MG63 (cell line): Measurements from ENCODE around the gene CETP. TPM values are rescaled to one million over a fixed set of nuclear protein-coding genes. Genes with fewer than 3 reads are reported as not detected.
A peak's percentile ranks its signal among the peaks of the same experiment; 100 is the strongest.

Experiments used
- DNase-seq: peaks from one replicate; pipeline ENCODE4 v3.0.0-alpha.2; 2020
- H3K27me3 ChIP-seq: fragments of 250-450 bp; sonication (Bioruptor Pico); 2 replicates; pipeline ENCODE4 v1.5.1; 2020; ENCODE audit warnings: mild to moderate bottlenecking, moderate library complexity
- H3K36me3 ChIP-seq: fragments of 250-450 bp; sonication (Bioruptor Pico); 2 replicates; pipeline ENCODE4 v1.5.1; 2020; ENCODE audit warnings: mild to moderate bottlenecking, moderate library complexity
- H3K4me3 ChIP-seq: fragments of 250-450 bp; sonication (Bioruptor Pico); 2 replicates; pipeline ENCODE4 v1.5.1; 2020; ENCODE audit warnings: mild to moderate bottlenecking, moderate library complexity
- H3K9me3 ChIP-seq: fragments of 250-450 bp; sonication (Bioruptor Pico); 2 replicates; pipeline ENCODE4 v1.5.1; 2020; ENCODE audit warnings: mild to moderate bottlenecking, moderate library complexity
- total RNA-seq: library from RNA; depleted of rRNA; stranded (reverse); fragments of >200 nt; shearing (Covaris generic); gene quantifications from 2 replicates; pipeline ENCODE4 v1.2.3, GENCODE V29; 2014; ENCODE audit warnings: low replicate concordance

CETP gene
- total RNA-seq, 1 experiment from 2014 or later = not detected

DNA sequence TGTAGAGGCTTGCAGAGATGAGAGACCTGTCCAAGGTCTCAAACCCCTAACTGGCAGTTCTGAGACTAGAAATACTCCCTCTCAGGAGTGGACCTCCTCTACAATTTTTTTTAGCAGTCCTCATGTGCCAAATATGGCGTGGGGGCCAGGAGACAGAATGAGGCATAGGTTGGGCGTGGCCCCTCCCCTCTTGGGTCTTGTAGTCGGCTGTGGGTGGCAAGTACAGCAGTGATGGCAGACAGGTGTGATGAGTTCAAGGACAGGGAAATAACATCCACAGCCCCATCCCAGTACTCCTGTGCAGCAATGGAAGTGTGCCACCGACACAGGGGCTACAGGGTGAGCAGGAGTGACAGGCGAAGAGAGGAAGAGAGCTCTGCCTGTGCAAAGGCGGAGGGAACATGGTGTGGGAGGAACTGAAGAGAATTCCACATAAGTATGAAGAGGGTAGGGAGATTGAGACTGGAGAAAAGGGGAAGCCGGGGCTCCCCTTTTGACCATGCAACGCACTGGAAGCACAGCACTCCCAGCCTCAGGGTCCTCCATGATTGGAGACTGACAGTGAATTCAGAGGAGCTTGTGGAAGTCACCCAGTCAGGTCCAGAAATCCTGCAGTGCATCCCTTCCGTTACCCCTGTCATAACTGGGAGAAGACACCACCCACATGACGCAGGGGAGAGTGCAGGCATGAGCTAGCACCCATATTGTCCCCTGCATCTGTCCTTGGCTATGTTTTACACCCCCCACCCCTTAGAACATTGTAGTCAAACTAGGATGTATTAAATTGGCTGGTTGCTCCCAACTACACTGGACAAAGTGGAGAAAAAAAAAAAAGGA, 14.8 kb upstream of the CETP start:
- no peak for DNase-seq
- no peak overlapping the region for H3K4me3 ChIP-seq
- H3K27me3 ChIP-seq = no peaks in the 10 kb centered on the region
- H3K36me3 ChIP-seq = peaks cover 45% of the 10 kb centered on the region
- H3K9me3 ChIP-seq = no peaks in the 10 kb centered on the region

DNA sequence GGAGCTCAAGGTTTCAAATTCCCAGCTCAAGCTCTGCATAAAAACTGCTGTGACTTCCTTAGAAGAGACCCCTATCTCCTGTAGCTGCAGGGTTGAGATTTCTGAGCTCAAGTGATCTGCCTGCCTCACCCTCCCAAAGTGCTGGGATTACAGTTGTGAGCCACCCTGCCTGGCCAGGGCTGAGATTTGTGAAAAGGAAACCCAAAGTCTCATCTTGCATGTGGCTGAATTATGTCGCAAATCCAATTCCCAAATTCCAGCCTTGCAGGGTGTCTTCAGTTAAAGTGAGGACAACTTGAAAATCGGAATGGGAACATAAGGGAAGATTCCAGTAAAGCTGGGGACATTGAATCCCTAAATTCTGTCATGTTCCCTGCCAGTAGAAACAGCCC, 14.2 kb upstream of the CETP start:
- Histone ChIP-seq H3K27me3 (no peaks in the 10 kb centered on the region), H3K9me3 (no peaks in the 10 kb centered on the region), H3K36me3 (peaks cover 39% of the 10 kb centered on the region), H3K4me3 (no peak overlapping the region)
- DNase-seq = no peak

DNA sequence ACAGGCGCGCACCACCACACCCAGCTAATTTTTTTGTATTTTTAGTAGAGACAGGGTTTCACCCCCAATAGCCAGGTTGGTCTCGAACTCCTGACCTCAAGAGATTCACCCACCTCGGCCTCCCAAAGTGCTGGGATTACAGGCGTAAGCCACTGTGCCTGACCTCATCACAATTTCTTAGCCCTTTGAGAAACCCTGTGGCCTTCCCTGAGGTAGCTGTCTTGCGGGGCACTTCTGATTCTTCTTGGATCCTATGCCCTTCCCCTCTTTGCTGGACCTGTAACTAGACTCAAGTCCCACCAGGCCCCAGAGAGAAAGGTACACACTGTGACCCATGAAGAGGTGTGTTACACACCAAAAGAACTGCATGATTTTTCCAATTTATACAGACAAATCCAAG, 13.5 kb upstream of the CETP start:
- H3K4me3 ChIP-seq = no peak overlapping the region
- H3K27me3 ChIP-seq = no peaks in the 10 kb centered on the region
- DNase-seq = no peak
- H3K9me3 ChIP-seq = no peaks in the 10 kb centered on the region
- peaks cover 33% of the 10 kb centered on the region for H3K36me3 ChIP-seq

DNA sequence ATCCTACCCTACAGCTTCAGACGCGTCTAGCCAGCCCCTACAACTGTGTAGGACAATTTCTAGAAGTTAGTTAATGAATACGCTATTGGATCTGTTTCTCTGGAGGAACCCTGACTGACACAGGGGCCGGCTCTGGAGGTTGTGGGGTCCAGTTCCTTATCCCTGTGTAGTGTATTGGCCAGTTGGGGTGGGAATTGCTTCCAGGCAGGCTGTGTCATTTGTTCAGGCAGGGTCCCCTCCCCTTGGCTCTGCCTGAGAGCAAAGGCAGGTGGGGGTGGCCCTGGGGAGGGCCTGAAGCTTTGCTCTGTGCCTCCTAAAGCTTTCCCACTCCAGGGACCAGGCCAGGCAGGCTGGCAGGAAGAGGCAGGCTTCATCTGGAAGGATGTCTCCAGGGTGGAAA, 11.7 kb upstream of the CETP start:
- DNase-seq = no peak
- Histone ChIP-seq H3K4me3 (no peak overlapping the region), H3K27me3 (no peaks in the 10 kb centered on the region), H3K9me3 (no peaks in the 10 kb centered on the region), H3K36me3 (peaks cover 14% of the 10 kb centered on the region)

DNA sequence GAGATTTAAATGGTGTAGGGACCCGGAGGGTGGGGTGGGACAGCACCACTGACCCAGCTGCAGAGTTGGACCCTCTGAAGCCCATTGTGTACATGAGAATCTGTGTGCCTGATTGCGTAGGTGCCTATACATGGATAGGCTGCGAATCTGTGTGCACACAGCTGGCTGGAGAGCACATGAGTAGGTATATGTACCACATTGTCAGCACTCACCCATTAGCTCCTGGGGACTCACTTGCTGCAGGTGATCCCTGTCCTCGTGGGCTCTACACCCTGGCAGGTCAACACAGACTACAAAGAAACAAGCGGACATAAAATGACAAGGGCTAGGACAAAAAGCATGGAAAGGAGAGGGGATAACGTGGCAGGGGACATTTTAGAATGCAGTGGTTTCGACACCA, 11.3 kb upstream of the CETP start:
- H3K27me3 ChIP-seq = no peaks in the 10 kb centered on the region
- no peaks in the 10 kb centered on the region for H3K9me3 ChIP-seq
- H3K4me3 ChIP-seq = no peak overlapping the region
- DNase-seq = no peak
- peaks cover 10% of the 10 kb centered on the region for H3K36me3 ChIP-seq

DNA sequence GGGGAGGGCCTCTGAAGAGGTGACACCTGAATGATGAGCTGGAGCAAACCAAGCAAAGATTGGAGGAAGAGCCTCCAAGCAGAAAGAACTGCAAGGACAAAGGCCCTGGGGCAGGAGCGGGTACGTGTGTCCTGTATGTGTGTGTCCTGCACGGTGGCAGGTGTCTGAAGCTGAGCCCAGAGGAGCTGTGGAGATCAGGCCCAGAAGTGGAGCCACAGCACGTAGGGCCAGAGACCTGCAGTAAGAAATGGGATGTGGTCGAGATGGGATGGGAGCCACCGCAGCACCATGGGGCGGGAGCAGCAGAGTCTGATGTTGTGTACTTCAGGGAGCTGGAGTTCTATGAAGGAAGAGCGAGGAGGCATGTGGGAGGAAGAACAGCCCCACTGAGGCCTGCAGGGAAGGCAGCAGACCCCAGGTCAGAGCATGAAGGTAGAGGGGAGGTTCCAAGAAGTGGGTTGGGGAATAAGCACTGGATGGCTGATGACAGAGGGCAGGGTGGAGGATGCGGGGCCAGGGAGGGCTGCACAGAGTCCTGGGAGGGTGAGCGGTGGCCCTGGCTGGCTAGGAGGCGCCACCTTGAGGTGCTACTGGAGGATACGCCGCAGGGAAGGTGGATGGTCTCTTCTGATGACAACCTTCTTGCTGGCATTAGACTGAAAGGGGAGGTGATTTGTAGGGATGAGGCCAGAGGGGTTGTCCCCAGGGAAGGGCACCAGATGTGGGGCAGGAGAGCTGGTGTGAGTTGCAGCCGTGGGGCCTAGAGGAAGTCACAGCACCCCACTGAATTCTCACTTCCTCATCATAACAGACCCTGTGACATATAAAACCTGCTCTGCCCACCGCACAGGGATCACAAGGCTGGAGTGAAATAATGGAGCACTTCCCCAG, 10.6 kb upstream of the CETP start:
- no peaks in the 10 kb centered on the region for H3K9me3 ChIP-seq
- peaks cover 5% of the 10 kb centered on the region for H3K36me3 ChIP-seq
- no peak overlapping the region for H3K4me3 ChIP-seq
- DNase-seq = peak; percentile 73
- no peaks in the 10 kb centered on the region for H3K27me3 ChIP-seq

DNA sequence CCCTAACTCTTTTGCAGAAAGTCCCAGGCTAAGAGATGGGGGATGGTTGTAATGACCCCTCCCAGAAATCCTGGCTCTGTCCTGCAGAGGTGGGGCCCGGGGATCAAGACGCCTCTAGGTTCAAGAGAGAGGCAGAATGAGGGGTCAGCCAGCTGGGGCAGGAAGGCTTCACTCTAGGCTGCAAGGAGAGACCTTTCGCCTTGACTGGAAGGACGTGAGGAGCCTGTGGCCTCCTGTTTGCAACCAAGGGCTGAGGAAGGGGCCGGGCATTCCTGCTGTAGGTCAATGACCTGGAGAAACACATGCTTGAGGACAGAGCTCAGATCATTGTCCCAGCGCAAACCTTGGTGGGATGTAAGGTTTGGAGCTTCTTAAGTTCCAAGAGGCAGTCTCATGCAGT, 8.7 kb upstream of the CETP start:
- Histone ChIP-seq H3K9me3 (no peaks in the 10 kb centered on the region), H3K27me3 (no peaks in the 10 kb centered on the region), H3K36me3 (no peaks in the 10 kb centered on the region), H3K4me3 (no peak overlapping the region)
- DNase-seq = no peak

DNA sequence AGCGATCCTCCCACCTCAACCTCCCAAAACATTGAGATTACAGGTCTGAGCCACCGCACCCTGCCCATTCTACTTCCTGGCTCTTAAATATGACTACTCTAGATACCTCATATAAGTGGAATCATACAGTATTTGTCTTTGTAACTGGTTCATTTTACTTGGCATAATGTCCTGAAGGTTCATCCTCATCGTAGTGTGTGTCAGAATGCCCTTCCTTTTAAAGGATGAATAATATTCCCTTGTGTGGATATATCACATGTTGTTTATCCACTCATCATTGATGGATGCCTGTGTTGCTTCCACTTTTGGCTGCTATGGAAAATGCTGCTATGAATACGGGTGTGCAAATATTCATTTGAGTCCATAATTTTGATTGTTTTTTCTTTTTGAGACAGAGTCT, 5.7 kb upstream of the CETP start:
- no peaks in the 10 kb centered on the region for H3K9me3 ChIP-seq
- no peak for DNase-seq
- H3K36me3 ChIP-seq = no peaks in the 10 kb centered on the region
- no peak overlapping the region for H3K4me3 ChIP-seq
- no peaks in the 10 kb centered on the region for H3K27me3 ChIP-seq

DNA sequence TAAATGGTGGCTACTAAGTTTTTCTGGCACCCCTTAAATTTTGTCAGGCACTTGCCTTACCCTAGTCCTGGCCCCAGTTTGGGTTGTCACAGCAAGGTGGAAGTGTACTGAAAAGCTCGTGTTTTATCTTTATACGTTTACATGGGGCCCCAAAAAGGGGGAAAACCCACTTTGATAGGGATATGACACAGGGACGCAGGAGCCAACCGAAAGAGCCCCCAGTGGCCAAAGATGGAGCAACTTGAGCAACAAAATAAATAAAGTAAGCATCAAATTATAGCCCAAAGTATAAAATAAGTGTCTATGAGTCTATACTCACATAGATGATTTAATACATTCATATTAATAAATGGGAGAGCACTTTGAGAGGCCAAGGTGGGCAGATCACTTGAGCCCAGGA, 5.0 kb upstream of the CETP start:
- no peak for DNase-seq
- H3K36me3 ChIP-seq = no peaks in the 10 kb centered on the region
- no peak overlapping the region for H3K4me3 ChIP-seq
- no peaks in the 10 kb centered on the region for H3K27me3 ChIP-seq
- no peaks in the 10 kb centered on the region for H3K9me3 ChIP-seq

DNA sequence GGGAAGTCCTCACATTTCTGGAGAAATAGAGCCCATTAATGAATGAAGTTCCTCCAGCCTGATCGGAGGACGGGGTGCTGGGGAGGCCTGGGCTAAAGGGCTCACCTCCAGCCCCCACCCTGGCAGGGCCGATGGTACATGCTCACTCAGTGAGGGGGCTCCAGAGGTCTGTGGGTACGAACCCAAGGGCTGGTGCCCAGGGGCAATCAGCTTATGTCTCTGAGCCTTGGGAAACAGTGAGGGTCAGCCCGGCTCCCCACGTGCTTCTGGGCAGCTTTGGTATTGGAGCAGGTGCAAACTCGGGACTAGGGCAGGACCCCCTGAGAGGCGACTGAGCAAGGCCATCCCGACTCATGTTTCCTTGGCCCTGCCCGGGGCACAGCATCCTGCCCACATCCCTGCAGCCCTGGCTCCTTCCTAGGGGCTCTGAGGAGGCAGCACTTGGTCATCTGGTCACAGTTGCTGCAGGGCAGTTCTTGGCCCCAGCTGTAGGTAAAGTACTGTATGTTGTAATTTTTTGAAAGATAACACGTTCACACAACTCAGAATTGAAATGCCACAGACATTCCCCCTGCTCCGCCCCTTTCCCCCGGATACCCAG, 969 bp upstream of the CETP start:
- Histone ChIP-seq H3K9me3 (no peaks in the 10 kb centered on the region), H3K4me3 (no peak overlapping the region), H3K36me3 (no peaks in the 10 kb centered on the region), H3K27me3 (no peaks in the 10 kb centered on the region)
- no peak for DNase-seq

DNA sequence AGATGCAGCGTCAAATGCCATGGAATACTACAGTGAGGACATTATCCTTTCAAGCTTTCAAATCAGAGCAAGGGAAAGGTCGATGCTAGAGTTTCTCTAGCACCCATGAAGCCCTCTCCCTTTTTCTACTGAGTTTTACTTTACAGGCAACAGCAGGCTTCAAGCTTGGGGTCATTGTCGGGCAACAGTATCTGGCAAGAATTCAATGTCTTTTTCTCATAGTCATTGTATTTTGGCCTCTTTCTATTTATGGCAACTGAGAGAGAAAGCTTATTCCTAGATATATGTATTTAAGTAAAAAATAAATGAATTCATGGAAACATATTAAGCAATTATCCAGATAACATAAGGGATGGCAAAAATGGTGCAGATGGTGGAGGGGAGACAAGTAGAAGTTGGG, 364 bp upstream of the CETP start:
- H3K27me3 ChIP-seq = no peaks in the 10 kb centered on the region
- DNase-seq = no peak

DNA sequence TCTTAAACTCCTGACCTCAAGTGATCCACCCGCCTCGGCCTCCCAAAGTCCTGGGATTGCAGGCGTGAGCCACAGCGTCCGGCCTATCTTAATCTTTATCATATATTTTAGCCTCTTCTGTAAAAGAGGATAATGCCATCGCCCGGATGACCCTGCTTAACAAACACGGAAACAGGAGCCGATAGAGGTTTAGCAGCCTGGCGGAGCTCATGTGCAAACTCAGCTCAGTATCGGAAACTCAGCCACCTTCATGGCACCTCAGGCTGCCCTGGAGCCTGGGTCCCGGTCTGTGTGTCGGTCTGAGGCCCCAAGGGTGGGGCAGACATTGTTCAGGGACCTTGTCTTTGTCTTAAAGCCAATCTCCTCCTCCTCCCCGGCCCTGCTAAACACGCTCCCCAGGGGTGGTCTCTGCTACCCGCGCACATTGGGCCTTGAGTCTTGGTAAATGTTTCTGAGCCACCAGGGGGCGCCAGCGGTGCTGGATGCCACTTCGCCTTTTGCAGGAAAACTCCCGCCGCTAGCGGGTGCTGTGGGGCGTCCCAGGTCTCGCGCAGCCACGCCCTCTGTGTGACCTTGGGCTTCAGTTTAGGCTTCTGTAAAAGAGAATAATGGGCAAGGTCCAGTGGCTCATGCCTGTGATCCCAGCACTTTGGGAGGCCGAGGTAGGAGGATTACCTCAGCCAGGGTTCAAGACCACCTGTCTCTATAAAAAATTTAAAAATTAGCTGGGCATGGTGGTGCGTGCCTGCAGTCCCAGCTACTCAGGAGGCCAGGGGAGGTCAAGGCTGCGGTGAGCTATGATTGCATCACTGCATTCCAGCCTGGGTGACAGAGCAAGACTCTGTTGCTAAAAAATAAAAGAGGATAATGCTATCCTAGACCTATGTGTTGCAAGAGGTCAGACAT, 2.7 kb downstream of the CETP start:
- DNase-seq = peak; percentile 71
- Histone ChIP-seq H3K36me3 (no peaks in the 10 kb centered on the region), H3K4me3 (no peak overlapping the region), H3K27me3 (no peaks in the 10 kb centered on the region), H3K9me3 (no peaks in the 10 kb centered on the region)

More for the DNA sequence above, 364 bp upstream of the CETP start:
- Histone ChIP-seq H3K9me3 (no peaks in the 10 kb centered on the region), H3K4me3 (no peak overlapping the region), H3K36me3 (no peaks in the 10 kb centered on the region)

DNA sequence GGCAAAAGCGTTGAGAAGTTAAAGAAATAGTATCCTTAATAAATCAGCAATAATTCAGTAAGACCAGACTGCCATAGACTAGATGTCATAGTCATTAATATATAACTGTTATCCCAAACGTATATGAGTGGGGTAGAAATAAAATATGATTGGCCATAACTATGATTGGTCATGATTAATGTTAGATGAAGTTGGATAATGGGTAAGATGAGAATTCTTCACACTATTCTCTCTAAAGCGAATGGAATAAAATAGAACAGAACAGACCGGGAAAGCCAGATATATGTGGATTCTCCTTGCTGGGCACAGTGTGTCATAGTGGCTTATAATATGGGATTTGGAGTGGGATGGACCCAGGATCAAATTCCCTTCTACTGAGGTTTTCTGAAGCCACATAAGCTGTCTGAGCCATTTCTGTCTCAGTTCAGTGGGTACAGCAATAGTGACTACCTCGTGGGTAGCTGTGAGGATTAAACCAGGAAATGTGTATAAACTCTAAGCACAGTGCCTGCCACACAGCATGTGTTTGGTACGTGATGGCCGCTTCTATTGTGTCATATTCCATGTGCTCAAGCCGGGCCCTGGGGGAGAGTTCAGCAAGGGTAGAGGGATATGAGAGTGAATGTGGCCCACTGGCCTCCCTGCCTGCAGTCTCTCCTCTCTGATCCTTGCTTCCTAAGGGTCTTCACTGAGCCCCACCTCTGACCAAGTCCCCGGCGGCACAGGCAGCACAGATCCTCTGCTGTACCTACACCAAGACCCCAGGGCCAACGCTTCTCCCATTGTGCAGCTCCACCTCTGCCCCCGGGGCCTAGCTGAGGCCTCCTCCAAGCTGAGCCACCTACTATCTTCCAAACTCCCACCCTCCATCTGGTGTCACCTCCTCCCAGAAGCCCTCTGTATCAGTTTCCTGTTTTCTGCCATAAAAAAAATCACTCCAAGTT, 3.7 kb downstream of the CETP start:
- H3K36me3 ChIP-seq = no peaks in the 10 kb centered on the region
- H3K9me3 ChIP-seq = no peaks in the 10 kb centered on the region
- DNase-seq = no peak
- no peaks in the 10 kb centered on the region; the same call in 1 of the 2 replicates for H3K27me3 ChIP-seq
- H3K4me3 ChIP-seq = no peak overlapping the region

DNA sequence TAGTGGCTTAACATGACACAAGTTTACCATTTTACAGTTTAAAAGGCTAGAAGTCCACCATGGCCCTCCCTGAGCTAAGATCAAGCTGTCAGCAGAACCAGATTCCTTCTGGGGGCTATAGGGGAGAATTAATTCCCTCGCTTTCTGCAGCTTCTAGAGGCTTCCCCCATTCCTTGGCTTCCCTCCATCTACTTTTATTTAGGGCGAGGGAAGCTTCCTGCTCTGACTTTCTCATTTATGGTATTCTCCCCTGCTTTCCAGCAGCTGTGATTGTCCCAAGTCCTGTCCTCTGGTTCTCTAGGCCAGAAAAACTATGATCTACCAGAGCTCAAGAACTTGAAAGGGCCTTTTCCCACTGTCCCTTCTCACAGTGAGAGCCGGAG, 4.3 kb downstream of the CETP start:
- no peak for DNase-seq
- H3K36me3 ChIP-seq = no peaks in the 10 kb centered on the region
- H3K9me3 ChIP-seq = no peaks in the 10 kb centered on the region
- H3K27me3 ChIP-seq = no peaks in the 10 kb centered on the region; the same call in 1 of the 2 replicates
- H3K4me3 ChIP-seq = no peak overlapping the region

DNA sequence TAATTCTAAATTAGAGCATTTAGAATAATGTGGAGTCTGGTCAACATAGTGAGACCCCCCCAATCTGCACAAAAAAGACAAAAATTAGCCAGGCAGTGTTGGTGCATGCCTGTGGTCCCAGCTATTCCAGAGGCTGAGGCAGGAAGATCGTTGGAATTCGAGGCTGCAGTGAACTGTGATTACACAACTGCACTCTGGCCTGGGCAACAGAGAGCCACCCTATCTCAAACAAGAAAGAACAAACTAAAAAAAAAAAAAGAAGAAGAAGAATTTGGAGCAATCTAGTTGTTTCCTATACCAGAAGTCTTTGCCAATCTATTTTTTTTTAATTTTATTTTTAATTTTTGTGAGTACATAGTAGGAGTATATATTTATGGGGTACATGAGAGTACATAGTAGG, 6.0 kb downstream of the CETP start:
- no peak for DNase-seq
- no peaks in the 10 kb centered on the region for H3K9me3 ChIP-seq
- no peak overlapping the region for H3K4me3 ChIP-seq
- no peaks in the 10 kb centered on the region; the same call in 1 of the 2 replicates for H3K27me3 ChIP-seq
- H3K36me3 ChIP-seq = no peaks in the 10 kb centered on the region
